NCI-H345 treated with DMSO at 0.1 percent for 48 hours (cell line): ENCODE results near the gene RELA.
"Not testable (repeated sequence)": the region's sequence is repeated elsewhere in the genome, so short reads cannot be mapped to it uniquely, and the experiment has no call there.

Experiments
- DNase-seq: peaks from one replicate; lab custom pipeline; 2025; ENCODE audit not compliant: unreplicated experiment; lab: John Stamatoyannopoulos, UW

The RELA gene

GRCh38 chr11:65672180-65672860, 9.6 kb upstream of the RELA start:
- no peak for DNase-seq

- no peak for DNase-seq
Observed at GRCh38 chr11:65663639-65664200, 1.0 kb upstream of the RELA start.

- no peak for DNase-seq
Observed at GRCh38 chr11:65662247-65662798, 393 bp downstream of the RELA start.

GRCh38 chr11:65661599-65662246, 993 bp downstream of the RELA start:
- no peak for DNase-seq

GRCh38 chr11:65660908-65661307, 1.8 kb downstream of the RELA start:
- not testable (repeated sequence) for DNase-seq

- DNase-seq: no peak
Observed at GRCh38 chr11:65660038-65660437, 2.7 kb downstream of the RELA start.

- no peak for DNase-seq
Observed at GRCh38 chr11:65658174-65659021, 4.3 kb downstream of the RELA start.

GRCh38 chr11:65657426-65657825, 5.3 kb downstream of the RELA start:
- DNase-seq: no peak

GRCh38 chr11:65655570-65656332, 7.0 kb downstream of the RELA start:
- no peak for DNase-seq

- no peak for DNase-seq
Observed at GRCh38 chr11:65654375-65655349, 8.1 kb downstream of the RELA start.

GRCh38 chr11:65653229-65654225, 9.2 kb downstream of the RELA start:
- peak; percentile 49 for DNase-seq

- DNase-seq: peak; percentile 71
Observed at GRCh38 chr11:65652511-65653228, 10.0 kb downstream of the RELA start.

- DNase-seq: no peak
Observed at GRCh38 chr11:65651589-65652510, 10.9 kb downstream of the RELA start.

GRCh38 chr11:65651339-65651588, 11.5 kb downstream of the RELA start:
- DNase-seq: no peak

GRCh38 chr11:65650547-65651338, 12.0 kb downstream of the RELA start:
- DNase-seq: no peak
